Nephron (organoid): ENCODE measurements around the gene FAM222B.

Experiments used
- H3K27ac Mint-ChIP-seq, 3 experiments: 2 replicates each; pipeline ENCODE4 v1.8.0; 2020; ENCODE audit warnings: mixed read lengths in 3 of 3, mild to moderate bottlenecking in 2 of 3, moderate library complexity in 1 of 3
- H3K27me3 Mint-ChIP-seq: 2 replicates; pipeline ENCODE4 v1.8.0; 2021; ENCODE audit warnings: low read depth, mild to moderate bottlenecking, moderate library complexity, mixed read lengths
- H3K36me3 Mint-ChIP-seq: 2 replicates; pipeline ENCODE4 v1.8.0; 2020; ENCODE audit warnings: low read depth, mixed read lengths
- H3K4me1 Mint-ChIP-seq: 2 replicates; pipeline ENCODE4 v1.8.0; 2020; ENCODE audit warnings: mixed read lengths
- H3K4me3 Mint-ChIP-seq, 3 experiments: 2 replicates each; pipeline ENCODE4 v1.8.0; 2020; ENCODE audit warnings: mild to moderate bottlenecking in 3 of 3, mixed read lengths in 3 of 3, moderate library complexity in 2 of 3
- H3K9me3 Mint-ChIP-seq: 2 replicates; pipeline ENCODE4 v1.8.0; 2020; ENCODE audit warnings: mixed read lengths
- TF ChIP-seq, protein P1 (sequence below), 3 experiments: fragments of 200-600 bp; sonication (generic); IDR thresholded peaks; one replicate each; pipeline ENCODE4 v1.5.0; 2021; ENCODE audit warnings: antibody characterized with exemption in 3 of 3; ENCODE audit not compliant: unreplicated experiment in 3 of 3

FAM222B gene

GRCh38 chr17:28758411-28759121 is 84.0 kb downstream of the FAM222B start:
- peaks cover 45% of the 10 kb centered on the region for H3K36me3 Mint-ChIP-seq
- H3K4me1 Mint-ChIP-seq = no peaks in the 10 kb centered on the region
- no peaks in the 10 kb centered on the region for H3K9me3 Mint-ChIP-seq
- TF ChIP-seq, protein P1, sequence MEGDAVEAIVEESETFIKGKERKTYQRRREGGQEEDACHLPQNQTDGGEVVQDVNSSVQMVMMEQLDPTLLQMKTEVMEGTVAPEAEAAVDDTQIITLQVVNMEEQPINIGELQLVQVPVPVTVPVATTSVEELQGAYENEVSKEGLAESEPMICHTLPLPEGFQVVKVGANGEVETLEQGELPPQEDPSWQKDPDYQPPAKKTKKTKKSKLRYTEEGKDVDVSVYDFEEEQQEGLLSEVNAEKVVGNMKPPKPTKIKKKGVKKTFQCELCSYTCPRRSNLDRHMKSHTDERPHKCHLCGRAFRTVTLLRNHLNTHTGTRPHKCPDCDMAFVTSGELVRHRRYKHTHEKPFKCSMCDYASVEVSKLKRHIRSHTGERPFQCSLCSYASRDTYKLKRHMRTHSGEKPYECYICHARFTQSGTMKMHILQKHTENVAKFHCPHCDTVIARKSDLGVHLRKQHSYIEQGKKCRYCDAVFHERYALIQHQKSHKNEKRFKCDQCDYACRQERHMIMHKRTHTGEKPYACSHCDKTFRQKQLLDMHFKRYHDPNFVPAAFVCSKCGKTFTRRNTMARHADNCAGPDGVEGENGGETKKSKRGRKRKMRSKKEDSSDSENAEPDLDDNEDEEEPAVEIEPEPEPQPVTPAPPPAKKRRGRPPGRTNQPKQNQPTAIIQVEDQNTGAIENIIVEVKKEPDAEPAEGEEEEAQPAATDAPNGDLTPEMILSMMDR (IDR thresholded peaks at IDR 0.05; ENCODE audit: unreplicated experiment in 3 of 3) = no peak
- no peaks in the 10 kb centered on the region for H3K27me3 Mint-ChIP-seq
- no peak overlapping the region for H3K27ac Mint-ChIP-seq
- H3K4me3 Mint-ChIP-seq = no peak overlapping the region

DNA sequence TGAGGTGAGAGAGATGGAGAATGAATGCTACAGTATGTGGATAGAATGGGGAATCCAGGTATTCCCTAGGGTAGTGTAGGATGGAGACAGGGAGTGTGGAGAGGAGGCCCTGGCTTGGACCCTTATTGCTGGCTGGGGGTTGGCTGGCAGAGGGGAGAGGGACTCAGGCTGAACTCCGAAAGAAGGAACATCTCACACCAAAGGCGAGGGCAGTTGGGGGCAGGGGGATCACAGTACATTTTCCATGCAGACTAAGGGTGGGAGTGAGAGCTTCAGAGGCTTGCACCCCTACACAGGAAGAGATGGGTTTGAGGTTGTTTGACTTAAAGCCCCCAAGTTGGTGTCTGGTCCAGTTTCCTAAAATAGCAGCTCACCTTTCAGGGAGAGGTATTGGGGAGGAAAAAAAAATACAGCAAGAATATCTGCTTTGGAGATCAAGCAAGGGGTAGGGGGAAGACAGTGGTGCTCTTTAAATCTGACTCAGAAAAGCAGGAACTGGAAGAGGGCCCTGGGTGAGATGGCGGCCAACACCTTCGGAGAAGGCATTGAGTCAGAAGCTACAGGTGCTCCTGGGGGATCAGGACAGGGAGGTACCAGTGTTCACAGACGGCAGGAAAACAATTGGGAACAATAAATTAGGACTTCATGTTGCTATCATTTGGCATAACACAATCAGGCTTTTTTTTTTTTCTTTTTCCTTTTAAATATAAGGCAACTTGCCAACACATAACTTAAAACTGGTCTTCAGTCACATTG is 86.4 kb downstream of the FAM222B start:
- no peak overlapping the region for H3K4me3 Mint-ChIP-seq
- H3K27me3 Mint-ChIP-seq = no peaks in the 10 kb centered on the region
- TF ChIP-seq, protein P1 (IDR thresholded peaks at IDR 0.05; ENCODE audit: unreplicated experiment in 3 of 3) = no peak
- peaks cover 50% of the 10 kb centered on the region for H3K36me3 Mint-ChIP-seq
- H3K27ac Mint-ChIP-seq = peak overlapping the region in 1 of 3 experiments; percentile 59
- H3K4me1 Mint-ChIP-seq = no peaks in the 10 kb centered on the region
- H3K9me3 Mint-ChIP-seq = no peaks in the 10 kb centered on the region

GRCh38 chr17:28755486-28755885 is 87.1 kb downstream of the FAM222B start:
- Mint-ChIP-seq H3K4me3 (no peak overlapping the region), H3K27me3 (no peaks in the 10 kb centered on the region), H3K36me3 (peaks cover 54% of the 10 kb centered on the region), H3K4me1 (no peaks in the 10 kb centered on the region), H3K9me3 (no peaks in the 10 kb centered on the region), H3K27ac (no peak overlapping the region)
- TF ChIP-seq, protein P1 (IDR thresholded peaks at IDR 0.05; ENCODE audit: unreplicated experiment in 3 of 3) = no peak

DNA sequence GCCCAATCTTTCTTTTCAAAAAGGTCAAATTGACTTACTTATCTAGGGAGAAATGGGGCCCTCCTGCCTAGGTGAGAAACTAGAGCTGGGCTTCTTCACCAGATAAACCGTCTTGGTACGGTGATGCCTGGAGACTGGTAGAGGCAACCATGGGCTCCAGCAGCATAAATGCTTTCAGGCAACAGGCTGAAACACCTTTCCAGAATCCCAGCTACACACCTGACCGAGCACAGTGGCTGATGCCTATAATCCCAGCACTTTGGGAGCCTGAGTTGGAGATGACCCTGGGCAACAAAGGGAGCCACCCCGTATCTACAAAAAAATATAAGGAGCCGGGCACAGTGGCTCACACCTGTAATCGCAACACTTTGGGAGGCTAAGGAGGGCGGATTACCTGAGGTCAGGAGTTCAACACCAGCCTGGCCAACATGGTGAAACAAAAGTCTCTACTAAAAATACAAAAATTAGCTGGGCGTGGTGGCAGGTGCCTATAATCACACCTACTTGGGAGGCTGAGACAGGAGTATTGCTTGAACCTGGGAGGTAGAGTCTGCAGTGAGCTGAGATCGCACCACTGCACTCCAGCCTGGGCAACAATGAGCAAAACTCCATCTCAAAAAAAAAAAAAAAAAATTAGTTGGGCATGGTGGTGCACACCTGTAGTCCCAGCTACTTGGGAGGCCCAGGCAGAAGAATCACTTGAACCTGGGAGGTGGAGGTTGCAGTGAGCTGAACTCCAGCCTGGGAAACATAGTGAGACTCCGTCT is 90.8 kb downstream of the FAM222B start:
- Mint-ChIP-seq H3K36me3 (peaks cover 52% of the 10 kb centered on the region), H3K9me3 (no peaks in the 10 kb centered on the region), H3K27ac (peak overlapping the region in 1 of 3 experiments; percentile 32), H3K4me3 (no peak overlapping the region), H3K27me3 (no peaks in the 10 kb centered on the region), H3K4me1 (peaks cover 23% of the 10 kb centered on the region)
- TF ChIP-seq, protein P1 (IDR thresholded peaks at IDR 0.05; ENCODE audit: unreplicated experiment in 3 of 3) = no peak

- Mint-ChIP-seq H3K4me1 (peaks cover 34% of the 10 kb centered on the region), H3K27me3 (no peaks in the 10 kb centered on the region), H3K27ac (peak overlapping the region; percentile 73 to 90 (median 81)), H3K4me3 (peak overlapping the region in 2 of 3 experiments; percentile 51), H3K36me3 (peaks cover 40% of the 10 kb centered on the region), H3K9me3 (no peaks in the 10 kb centered on the region)
- TF ChIP-seq, protein P1 (IDR thresholded peaks at IDR 0.05; ENCODE audit: unreplicated experiment in 3 of 3) = peak; percentile 99 to 100 (median 100)
Measured at GRCh38 chr17:28750178-28751047, 92.2 kb downstream of the FAM222B start.
